HCT116 (cell line): Measurements from ENCODE around the gene CERT1. TPM values are rescaled to one million over a fixed set of nuclear protein-coding genes. Genes with fewer than 3 reads are reported as not detected.

Experiments
- ATAC-seq: fragments of 200-7000 bp; cut with Tn5 transposase; 2 replicates; pipeline ENCODE4 v1.9.1; 2020; ENCODE audit warnings: mild to moderate bottlenecking, moderate library complexity
- BruUV-seq: library from RNA; stranded (reverse); fragments of 400-500 nt; replicated peaks from 2 replicates; lab custom pipeline; 2021; lab: Mats Ljungman, UMichigan
- CTCF ChIA-PET: fragments of 300-600 bp; sonication (Branson Sonifier 250); formaldehyde crosslinking; loops from one replicate; lab custom pipeline; 2021; ENCODE audit warnings: antibody characterized with exemption; lab: Charles Lee
- POLR2A ChIA-PET: fragments of 300-600, 350-600 bp; sonication (Branson Sonifier 250); formaldehyde crosslinking; loops from one replicate; lab custom pipeline; 2021; ENCODE audit warnings: antibody characterized with exemption; lab: Charles Lee
- RAD21 ChIA-PET, 2 experiments: fragments of 300-600 bp; sonication (Branson Sonifier 250); formaldehyde crosslinking; loops; one replicate each; lab custom pipeline; 2023; ENCODE audit warnings: low total read pairs in 2 of 2; ENCODE audit not compliant: uncharacterized antibody in 2 of 2, unreplicated experiment in 2 of 2, low non-redundant PET in 1 of 2; lab: Charles Lee
- DNase-seq: peaks from one replicate; pipeline ENCODE4 v3.0.0-alpha.2; 2010; ENCODE audit warnings: low read depth, low spot score
- H2AFZ ChIP-seq: fragments of 200-600 bp; shearing (Covaris generic), sonication (generic); 2 replicates; pipeline ENCODE4 v1.6.1; 2017; ENCODE audit warnings: low read depth, mixed run types, mixed read lengths, antibody characterized with exemption, low read length; ENCODE audit not compliant: poor library complexity, severe bottlenecking
- H3K27ac ChIP-seq: 2 replicates; pipeline ENCODE4 v1.5.1; 2012; ENCODE audit warnings: low read depth, low read length
- H3K27me3 ChIP-seq: fragments of 200-600 bp; sonication (generic); 2 replicates; pipeline ENCODE4 v1.6.1; 2016; ENCODE audit warnings: mixed run types, low read length, mixed read lengths; ENCODE audit not compliant: insufficient read depth
- H3K36me3 ChIP-seq, 2 experiments: fragments of 200-500 bp in 1 of 2; fragments of 200-600 bp in 1 of 2; sonication (Bioruptor generic) in 1 of 2; sonication (generic) in 1 of 2; 2 replicates each; pipeline versions ENCODE4 v1.5.1 to v1.6.1; 2014 to 2016; ENCODE audit warnings: low read length in 2 of 2, inconsistent platforms in 1 of 2, mixed read lengths in 1 of 2, mixed run types in 1 of 2; ENCODE audit not compliant: insufficient read depth in 2 of 2, control insufficient read depth in 1 of 2
- H3K4me1 ChIP-seq, 2 experiments: fragments of 200-600 bp in 1 of 2; sonication (generic) in 1 of 2; 2 replicates each; pipeline versions ENCODE4 v1.5.1 to v1.6.1; 2012 to 2017; ENCODE audit warnings: low read length in 2 of 2, inconsistent platforms in 1 of 2, mild to moderate bottlenecking in 1 of 2, mixed read lengths in 1 of 2, mixed run types in 1 of 2, moderate library complexity in 1 of 2; ENCODE audit not compliant: insufficient read depth in 2 of 2, control insufficient read depth in 1 of 2
- H3K4me2 ChIP-seq: fragments of 200-600 bp; sonication (generic); 2 replicates; pipeline ENCODE4 v1.6.1; 2017; ENCODE audit warnings: mixed run types, low read length, mixed read lengths
- H3K4me3 ChIP-seq, 2 experiments: fragments of 200-600 bp in 1 of 2; sonication (generic) in 1 of 2; replicated peaks in 1 of 2; 2 replicates each; pipeline ENCODE4 v1.5.1; 2011 to 2016; ENCODE audit warnings: low read length in 2 of 2, control low read depth in 1 of 2, low read depth in 1 of 2, mild to moderate bottlenecking in 1 of 2, mixed read lengths in 1 of 2, mixed run types in 1 of 2
- H3K79me2 ChIP-seq: fragments of 200-600 bp; sonication (generic); 2 replicates; pipeline ENCODE4 v1.6.1; 2017; ENCODE audit warnings: mild to moderate bottlenecking, mixed run types, low read length, moderate library complexity, mixed read lengths; ENCODE audit not compliant: insufficient read depth
- H3K9ac ChIP-seq: fragments of 200-600 bp; sonication (generic); 2 replicates; pipeline ENCODE4 v1.6.1; 2016; ENCODE audit warnings: low read length, mixed read lengths
- H3K9me2 ChIP-seq: fragments of 200-600 bp; sonication (generic), shearing (Covaris generic); 2 replicates; pipeline ENCODE4 v1.6.1; 2017; ENCODE audit warnings: mixed run types, mild to moderate bottlenecking, moderate library complexity; ENCODE audit not compliant: insufficient read depth
- H3K9me3 ChIP-seq, 2 experiments: fragments of 200-500 bp in 1 of 2; fragments of 200-600 bp in 1 of 2; sonication (Bioruptor generic) in 1 of 2; sonication (generic) in 1 of 2; 2 replicates each; pipeline ENCODE4 v1.6.1; 2014 to 2017; ENCODE audit warnings: low read length in 2 of 2, mixed read lengths in 2 of 2, inconsistent platforms in 1 of 2, low read depth in 1 of 2, mild to moderate bottlenecking in 1 of 2, mixed run types in 1 of 2, moderate library complexity in 1 of 2; ENCODE audit not compliant: control insufficient read depth in 1 of 2, insufficient read depth in 1 of 2
- H4K20me1 ChIP-seq: fragments of 200-600 bp; sonication (generic), shearing (Covaris generic); 2 replicates; pipeline ENCODE4 v1.6.1; 2017; ENCODE audit warnings: mixed run types, mild to moderate bottlenecking, moderate library complexity; ENCODE audit not compliant: insufficient read depth
- CBX3 ChIP-seq: IDR thresholded peaks from 2 replicates; pipeline ENCODE4 v1.6.1; 2012; ENCODE audit warnings: low read depth
- CEBPB ChIP-seq: IDR thresholded peaks from 2 replicates; pipeline ENCODE4 v1.6.1; 2012; ENCODE audit warnings: low read depth
- EZH2phosphoT487 ChIP-seq: fragments of 200-600 bp; IDR thresholded peaks from 2 replicates; pipeline ENCODE4 v1.6.1; 2018; ENCODE audit warnings: antibody characterized with exemption, borderline replicate concordance
- JUND ChIP-seq: IDR thresholded peaks from 2 replicates; pipeline ENCODE4 v1.6.1; 2012
- POLR2AphosphoS5 ChIP-seq: IDR thresholded peaks from 2 replicates; pipeline ENCODE4 v1.6.1; 2011; ENCODE audit warnings: mild to moderate bottlenecking, low read depth, low read length, moderate library complexity
- RAD21 ChIP-seq: IDR thresholded peaks from 2 replicates; pipeline ENCODE4 v1.6.1; 2012; ENCODE audit warnings: low read depth, mild to moderate bottlenecking
- REST ChIP-seq: IDR thresholded peaks from 2 replicates; pipeline ENCODE4 v1.6.1; 2012; ENCODE audit warnings: low read depth
- SIN3A ChIP-seq: IDR thresholded peaks from 2 replicates; pipeline ENCODE4 v1.6.1; 2012; ENCODE audit warnings: low read depth
- SRF ChIP-seq: IDR thresholded peaks from 2 replicates; pipeline ENCODE4 v1.6.1; 2012; ENCODE audit warnings: low read depth
- ZFX ChIP-seq: fragments of 450-650 bp; IDR thresholded peaks from 2 replicates; pipeline ENCODE4 v1.6.1; 2017
- ZNF274 ChIP-seq: fragments of 200-500 bp; sonication (Bioruptor generic); IDR thresholded peaks from 2 replicates; pipeline ENCODE4 v1.6.1; 2014; ENCODE audit warnings: mild to moderate bottlenecking, low read depth, low read length, inconsistent platforms
- intact Hi-C: fragments of 100-400 bp; cut with micrococcal nuclease; formaldehyde crosslinking; loops from 2 replicates; pipeline ENCODE4 v1.10.0; 2022
- total RNA-seq: library from RNA; stranded (reverse); gene quantifications from one replicate; pipeline ENCODE4 v1.2.1, GENCODE V29; 2021; ENCODE audit not compliant: unreplicated experiment
- TF ChIP-seq, protein P1 (sequence below), 3 experiments: fragments of 200-600 bp in 1 of 3; sonication (generic) in 1 of 3; IDR thresholded peaks in 2 of 3; conservative IDR thresholded peaks in 1 of 3; 2 replicates each; pipeline ENCODE4 v1.5.1; 2012 to 2017; ENCODE audit warnings: low read depth in 2 of 3, low read length in 2 of 3, antibody characterized with exemption in 1 of 3, borderline replicate concordance in 1 of 3, control low read depth in 1 of 3, mild to moderate bottlenecking in 1 of 3, mixed read lengths in 1 of 3, mixed run types in 1 of 3, moderate library complexity in 1 of 3; ENCODE audit not compliant: insufficient read depth in 1 of 3

Gene CERT1
- total RNA-seq, 1 experiment from 2014 or later, result 22.8 TPM

- CTCF ChIA-PET, result no interaction called here
- no TSS peak for BruUV-seq
- H3K9me3 ChIP-seq, result no peaks in the 10 kb centered on the region
- intact Hi-C loops, result no loop called here
- no peak for TF ChIP-seq CBX3
- no peak for TF ChIP-seq SIN3A
- TF ChIP-seq EZH2phosphoT487, result no peak
- TF ChIP-seq, all 23 proteins: peak for 0
- DNase-seq (no peak), ATAC-seq (no peak)
- Histone ChIP-seq H3K4me1 (no peaks in the 10 kb centered on the region; a peak in 1 of 4 replicates), H3K9me2 (no peaks in the 10 kb centered on the region), H3K4me2 (no peak overlapping the region), H4K20me1 (no peaks in the 10 kb centered on the region), H3K36me3 (no peaks in the 10 kb centered on the region), H3K9ac (no peak overlapping the region), H3K27me3 (no peaks in the 10 kb centered on the region), H3K4me3 (no peak overlapping the region), H3K79me2 (peaks cover 37% of the 10 kb centered on the region), H2AFZ (no peak overlapping the region), H3K27ac (no peak overlapping the region)
- ChIA-PET POLR2A (no interaction called here), RAD21 (no interaction called here)
Measured at GRCh38 chr5:75536147-75536546, 24.7 kb upstream of the CERT1 start.

- CTCF ChIA-PET, result no interaction called here
- BruUV-seq, result no TSS peak
- Histone ChIP-seq H2AFZ (no peak overlapping the region), H3K4me1 (no peaks in the 10 kb centered on the region; a peak in 1 of 4 replicates), H3K36me3 (no peaks in the 10 kb centered on the region), H3K9ac (no peak overlapping the region), H3K27me3 (no peaks in the 10 kb centered on the region), H3K4me2 (no peak overlapping the region), H3K4me3 (no peak overlapping the region), H3K9me2 (no peaks in the 10 kb centered on the region), H3K27ac (no peak overlapping the region), H3K9me3 (no peaks in the 10 kb centered on the region), H4K20me1 (no peaks in the 10 kb centered on the region), H3K79me2 (peaks cover 37% of the 10 kb centered on the region)
- POLR2A ChIA-PET, result no interaction called here
- RAD21 ChIA-PET, result no interaction called here
- DNase-seq (no peak), ATAC-seq (no peak)
- intact Hi-C loops, result no loop called here
- TF ChIP-seq SRF (no peak), REST (no peak), ZFX (no peak), RAD21 (no peak), JUND (no peak), CEBPB (no peak), ZNF274 (no peak), POLR2AphosphoS5 (no peak)
- TF ChIP-seq, protein P1, sequence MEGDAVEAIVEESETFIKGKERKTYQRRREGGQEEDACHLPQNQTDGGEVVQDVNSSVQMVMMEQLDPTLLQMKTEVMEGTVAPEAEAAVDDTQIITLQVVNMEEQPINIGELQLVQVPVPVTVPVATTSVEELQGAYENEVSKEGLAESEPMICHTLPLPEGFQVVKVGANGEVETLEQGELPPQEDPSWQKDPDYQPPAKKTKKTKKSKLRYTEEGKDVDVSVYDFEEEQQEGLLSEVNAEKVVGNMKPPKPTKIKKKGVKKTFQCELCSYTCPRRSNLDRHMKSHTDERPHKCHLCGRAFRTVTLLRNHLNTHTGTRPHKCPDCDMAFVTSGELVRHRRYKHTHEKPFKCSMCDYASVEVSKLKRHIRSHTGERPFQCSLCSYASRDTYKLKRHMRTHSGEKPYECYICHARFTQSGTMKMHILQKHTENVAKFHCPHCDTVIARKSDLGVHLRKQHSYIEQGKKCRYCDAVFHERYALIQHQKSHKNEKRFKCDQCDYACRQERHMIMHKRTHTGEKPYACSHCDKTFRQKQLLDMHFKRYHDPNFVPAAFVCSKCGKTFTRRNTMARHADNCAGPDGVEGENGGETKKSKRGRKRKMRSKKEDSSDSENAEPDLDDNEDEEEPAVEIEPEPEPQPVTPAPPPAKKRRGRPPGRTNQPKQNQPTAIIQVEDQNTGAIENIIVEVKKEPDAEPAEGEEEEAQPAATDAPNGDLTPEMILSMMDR (IDR thresholded peaks at IDR 0.05 in 2 of 3, conservative IDR thresholded peaks at IDR 0.05 in 1 of 3; ENCODE audit: borderline replicate concordance in 1 of 3, insufficient read depth in 1 of 3, low read depth in 2 of 3, low read length in 2 of 3), result no peak
Measured at GRCh38 chr5:75534734-75535133, 23.3 kb upstream of the CERT1 start.
